HG02870 (cell line): ENCODE measurements around the gene PCDHB6.
"Not testable (repeated sequence)": the region's sequence is repeated elsewhere in the genome, so short reads cannot be mapped to it uniquely, and the experiment has no call there.

Experiments
- ATAC-seq: cut with Tn5 transposase; IDR thresholded peaks from one replicate; pipeline ENCODE4 v1.9.1; 2021; ENCODE audit warnings: mild to moderate bottlenecking, moderate library complexity; ENCODE audit not compliant: unreplicated experiment

Gene PCDHB6

GRCh38 chr5:141149812-141150211, at the start of gene PCDHB6:
Gene PCDHB6, plus strand, starts transcription at chr5:141150057. Its CDS starts 201 bp downstream, at chr5:141150258.
- no peak for ATAC-seq

DNA sequence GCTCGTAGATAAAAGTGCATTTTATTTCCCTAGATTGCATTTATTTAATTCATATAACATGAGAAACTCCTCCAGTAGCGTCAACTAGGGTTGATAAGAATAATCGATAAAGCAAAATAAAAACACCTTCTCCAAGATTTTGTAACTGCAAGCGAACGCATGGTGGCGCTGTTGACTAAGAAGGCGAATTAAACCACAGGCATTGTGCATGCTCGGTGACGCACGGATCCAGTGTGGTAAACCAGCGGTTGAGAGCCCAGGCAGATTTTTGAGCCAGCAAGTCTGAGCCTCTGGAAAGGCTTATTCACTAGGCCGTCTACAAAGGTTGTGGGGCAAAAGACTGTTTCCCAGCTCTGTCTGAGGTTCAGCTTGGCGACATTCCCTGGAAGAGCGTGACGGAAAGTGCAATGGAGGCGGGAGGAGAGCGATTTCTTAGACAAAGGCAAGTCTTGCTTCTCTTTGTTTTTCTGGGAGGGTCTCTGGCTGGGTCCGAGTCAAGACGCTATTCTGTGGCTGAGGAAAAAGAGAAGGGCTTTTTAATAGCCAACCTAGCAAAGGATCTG, 49.5 kb upstream of the PCDHB6 start, which contains the start of gene PCDHB3:
Gene PCDHB3, plus strand, starts transcription at position 231 of the 563 bp plus-strand sequence. Its CDS starts 177 bp downstream, at position 408.
- ATAC-seq = no peak

GRCh38 chr5:141101059-141101458, 48.8 kb upstream of the PCDHB6 start:
- no peak for ATAC-seq

GRCh38 chr5:141102070-141102469, 47.8 kb upstream of the PCDHB6 start:
- not testable (repeated sequence) for ATAC-seq

DNA sequence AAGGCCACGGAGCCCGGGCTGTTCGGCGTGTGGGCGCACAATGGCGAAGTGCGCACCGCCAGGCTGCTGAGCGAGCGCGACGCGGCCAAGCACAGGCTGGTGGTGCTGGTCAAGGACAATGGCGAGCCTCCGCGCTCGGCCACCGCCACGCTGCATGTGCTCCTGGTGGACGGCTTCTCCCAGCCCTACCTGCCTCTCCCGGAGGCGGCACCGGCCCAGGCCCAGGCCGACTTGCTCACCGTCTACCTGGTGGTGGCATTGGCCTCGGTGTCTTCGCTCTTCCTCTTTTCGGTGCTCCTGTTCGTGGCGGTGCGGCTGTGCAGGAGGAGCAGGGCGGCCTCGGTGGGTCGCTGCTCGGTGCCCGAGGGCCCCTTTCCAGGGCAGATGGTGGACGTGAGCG, 47.4 kb upstream of the PCDHB6 start:
- not testable (repeated sequence) for ATAC-seq

DNA sequence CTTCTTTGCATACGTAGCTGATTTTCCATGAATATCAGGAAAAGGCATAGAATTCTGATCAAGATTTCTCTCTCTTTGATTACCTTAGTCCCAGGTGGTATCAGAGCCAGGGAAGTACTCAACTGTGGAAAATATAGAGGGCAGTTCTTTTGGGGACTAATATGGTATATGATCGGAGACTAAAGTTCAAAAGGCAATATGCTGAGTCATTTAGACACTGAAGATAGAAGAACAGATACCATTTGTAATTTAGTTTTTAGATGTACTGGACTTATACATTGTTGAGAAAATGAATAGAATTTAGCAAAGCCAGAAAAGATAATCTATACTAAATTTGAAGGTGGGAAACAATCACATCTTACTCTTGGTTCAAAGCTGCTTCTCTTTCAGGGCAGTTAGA, 44.5 kb upstream of the PCDHB6 start:
- ATAC-seq = no peak

- no peak for ATAC-seq
Measured at GRCh38 chr5:141119250-141119649, 30.6 kb upstream of the PCDHB6 start.

DNA sequence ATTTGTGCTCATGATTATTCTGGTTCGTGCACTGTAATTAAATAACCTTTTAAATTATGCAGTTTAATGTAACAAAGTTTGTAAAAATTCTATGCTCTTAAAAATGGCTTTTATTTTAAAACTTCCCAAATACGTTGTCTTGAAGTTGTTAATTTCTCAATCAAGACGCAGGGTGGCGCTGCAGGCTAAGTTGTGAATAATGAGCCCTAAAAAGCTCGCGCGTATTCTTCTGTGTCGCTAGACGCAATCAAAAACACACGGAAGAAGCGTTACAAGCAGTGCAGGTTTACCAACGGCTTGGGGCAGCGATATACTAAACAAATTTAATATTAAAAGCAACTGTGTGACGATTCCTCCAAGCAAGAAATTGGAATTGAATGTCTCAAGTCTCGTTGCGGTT, 28.3 kb upstream of the PCDHB6 start, which contains the start of gene PCDHB4:
Gene PCDHB4, plus strand, starts transcription at position 256 of the 400 bp plus-strand sequence. CDS start 181 bp downstream, outside the sequence.
- no peak for ATAC-seq

- ATAC-seq = no peak
Measured at GRCh38 chr5:141121985-141122384, 27.9 kb upstream of the PCDHB6 start.

DNA sequence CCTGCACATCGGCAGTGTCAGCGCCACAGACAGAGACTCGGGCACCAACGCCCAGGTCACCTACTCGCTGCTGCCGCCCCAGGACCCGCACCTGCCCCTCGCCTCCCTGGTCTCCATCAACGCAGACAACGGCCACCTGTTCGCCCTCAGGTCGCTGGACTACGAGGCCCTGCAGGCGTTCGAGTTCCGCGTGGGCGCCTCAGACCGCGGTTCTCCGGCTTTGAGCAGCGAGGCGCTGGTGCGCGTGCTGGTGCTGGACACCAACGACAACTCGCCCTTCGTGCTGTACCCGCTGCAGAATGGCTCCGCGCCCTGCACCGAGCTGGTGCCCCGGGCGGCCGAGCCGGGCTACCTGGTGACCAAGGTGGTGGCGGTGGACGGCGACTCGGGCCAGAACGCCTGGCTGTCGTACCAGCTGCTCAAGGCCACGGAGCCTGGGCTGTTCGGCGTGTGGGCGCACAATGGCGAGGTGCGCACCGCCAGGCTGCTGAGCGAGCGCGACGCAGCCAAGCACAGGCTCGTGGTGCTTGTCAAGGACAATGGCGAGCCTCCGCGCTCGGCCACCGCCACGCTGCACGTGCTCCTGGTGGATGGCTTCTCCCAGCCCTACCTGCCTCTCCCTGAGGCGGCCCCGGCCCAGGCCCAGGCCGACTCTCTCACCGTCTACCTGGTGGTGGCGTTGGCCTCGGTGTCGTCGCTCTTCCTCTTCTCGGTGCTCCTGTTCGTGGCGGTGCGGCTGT, 26.3 kb upstream of the PCDHB6 start:
- ATAC-seq = not testable (repeated sequence)

DNA sequence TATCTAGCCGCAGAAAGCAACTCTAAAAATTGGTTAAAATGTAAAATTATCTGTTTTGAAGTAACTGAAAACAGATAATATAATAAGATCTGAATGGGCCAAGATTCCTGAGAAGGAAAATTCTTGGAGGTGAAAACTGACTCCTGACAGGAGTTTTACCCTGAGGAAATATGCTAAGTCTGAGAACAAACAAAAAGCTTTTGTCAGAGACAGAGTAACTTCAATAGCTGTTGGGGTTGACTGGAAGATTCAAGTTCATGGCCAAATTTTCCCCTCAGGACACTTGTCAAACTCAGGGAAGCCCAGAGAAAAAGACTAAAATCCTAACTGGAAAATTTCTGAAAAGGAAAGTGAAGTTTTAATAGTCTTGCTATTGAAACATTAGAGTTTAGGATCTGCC, 22.6 kb upstream of the PCDHB6 start:
- ATAC-seq = no peak

GRCh38 chr5:141135030-141135717, 14.7 kb upstream of the PCDHB6 start, which contains the start of gene PCDHB5:
Gene PCDHB5, plus strand, starts transcription at chr5:141135206. Its CDS starts 229 bp downstream, at chr5:141135435.
- no peak for ATAC-seq

DNA sequence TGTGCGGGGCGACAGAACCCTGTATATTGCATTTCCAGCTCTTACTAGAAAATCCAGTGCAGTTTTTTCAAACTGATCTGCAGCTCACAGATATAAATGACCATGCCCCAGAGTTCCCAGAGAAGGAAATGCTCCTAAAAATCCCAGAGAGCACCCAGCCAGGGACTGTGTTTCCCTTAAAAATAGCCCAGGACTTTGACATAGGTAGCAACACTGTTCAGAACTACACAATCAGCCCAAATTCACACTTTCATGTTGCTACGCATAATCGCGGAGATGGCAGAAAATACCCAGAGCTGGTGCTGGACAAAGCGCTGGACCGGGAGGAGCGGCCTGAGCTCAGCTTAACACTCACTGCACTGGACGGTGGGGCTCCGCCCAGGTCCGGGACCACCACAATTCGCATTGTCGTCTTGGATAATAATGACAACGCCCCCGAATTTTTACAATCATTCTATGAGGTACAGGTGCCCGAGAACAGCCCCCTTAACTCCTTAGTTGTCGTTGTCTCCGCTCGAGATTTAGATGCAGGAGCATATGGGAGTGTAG, 14.1 kb upstream of the PCDHB6 start:
- ATAC-seq = no peak

DNA sequence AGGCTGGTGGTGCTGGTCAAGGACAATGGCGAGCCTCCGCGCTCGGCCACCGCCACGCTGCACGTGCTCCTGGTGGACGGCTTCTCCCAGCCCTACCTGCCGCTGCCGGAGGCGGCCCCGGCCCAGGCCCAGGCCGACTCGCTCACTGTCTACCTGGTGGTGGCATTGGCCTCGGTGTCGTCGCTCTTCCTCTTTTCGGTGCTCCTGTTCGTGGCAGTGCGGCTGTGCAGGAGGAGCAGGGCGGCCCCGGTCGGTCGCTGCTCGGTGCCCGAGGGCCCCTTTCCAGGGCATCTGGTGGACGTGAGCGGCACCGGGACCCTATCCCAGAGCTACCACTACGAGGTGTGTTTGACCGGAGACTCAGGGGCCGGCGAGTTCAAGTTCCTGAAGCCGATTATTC, 12.5 kb upstream of the PCDHB6 start:
- not testable (repeated sequence) for ATAC-seq

DNA sequence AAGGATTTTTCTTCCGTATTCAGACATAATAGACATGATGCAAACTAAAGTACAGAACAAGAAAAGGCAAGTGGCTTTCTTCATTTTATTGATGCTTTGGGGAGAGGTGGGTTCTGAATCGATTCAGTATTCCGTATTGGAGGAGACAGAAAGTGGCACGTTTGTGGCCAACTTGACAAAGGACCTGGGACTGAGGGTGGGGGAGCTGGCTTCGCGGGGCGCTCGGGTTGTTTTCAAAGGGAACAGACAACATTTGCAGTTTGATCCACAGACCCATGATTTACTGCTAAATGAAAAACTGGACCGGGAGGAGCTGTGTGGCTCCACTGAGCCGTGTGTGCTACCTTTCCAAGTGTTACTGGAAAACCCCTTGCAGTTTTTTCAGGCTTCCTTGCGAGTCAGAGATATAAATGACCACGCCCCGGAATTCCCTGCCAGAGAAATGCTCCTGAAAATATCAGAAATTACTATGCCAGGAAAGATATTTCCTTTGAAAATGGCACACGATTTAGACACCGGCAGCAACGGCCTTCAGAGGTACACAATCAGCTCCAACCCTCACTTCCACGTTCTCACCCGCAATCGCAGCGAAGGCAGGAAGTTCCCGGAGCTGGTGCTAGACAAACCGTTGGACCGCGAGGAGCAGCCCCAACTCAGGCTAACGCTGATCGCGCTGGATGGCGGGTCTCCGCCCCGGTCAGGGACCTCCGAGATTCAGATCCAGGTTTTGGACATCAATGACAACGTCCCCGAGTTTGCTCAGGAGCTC, 551 bp downstream of the PCDHB6 start:
- no peak for ATAC-seq

- ATAC-seq = no peak
Measured at GRCh38 chr5:141150993-141151325, 1.1 kb downstream of the PCDHB6 start.

DNA sequence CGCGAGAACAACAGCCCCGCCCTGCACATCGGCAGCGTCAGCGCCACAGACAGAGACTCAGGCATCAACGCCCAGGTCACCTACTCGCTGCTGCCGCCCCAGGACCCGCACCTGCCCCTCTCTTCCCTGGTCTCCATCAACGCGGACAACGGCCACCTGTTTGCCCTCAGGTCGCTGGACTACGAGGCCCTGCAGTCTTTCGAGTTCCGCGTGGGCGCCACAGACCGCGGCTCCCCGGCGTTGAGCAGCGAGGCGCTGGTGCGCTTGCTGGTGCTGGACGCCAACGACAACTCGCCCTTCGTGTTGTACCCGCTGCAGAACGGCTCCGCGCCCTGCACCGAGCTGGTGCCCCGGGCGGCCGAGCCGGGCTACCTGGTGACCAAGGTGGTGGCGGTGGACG, 1.8 kb downstream of the PCDHB6 start:
- not testable (repeated sequence) for ATAC-seq

- not testable (repeated sequence) for ATAC-seq
Measured at GRCh38 chr5:141152096-141152495, 2.2 kb downstream of the PCDHB6 start.

GRCh38 chr5:141155540-141156374, 5.9 kb downstream of the PCDHB6 start:
- no peak for ATAC-seq

- ATAC-seq = not testable (repeated sequence)
Measured at GRCh38 chr5:141157356-141157755, 7.5 kb downstream of the PCDHB6 start.
